ENCODE measurements around the gene S100A3.
"Not testable (repeated sequence)": the region's sequence is repeated elsewhere in the genome, so short reads cannot be mapped to it uniquely, and the experiment has no call there.

Gene S100A3

DNA sequence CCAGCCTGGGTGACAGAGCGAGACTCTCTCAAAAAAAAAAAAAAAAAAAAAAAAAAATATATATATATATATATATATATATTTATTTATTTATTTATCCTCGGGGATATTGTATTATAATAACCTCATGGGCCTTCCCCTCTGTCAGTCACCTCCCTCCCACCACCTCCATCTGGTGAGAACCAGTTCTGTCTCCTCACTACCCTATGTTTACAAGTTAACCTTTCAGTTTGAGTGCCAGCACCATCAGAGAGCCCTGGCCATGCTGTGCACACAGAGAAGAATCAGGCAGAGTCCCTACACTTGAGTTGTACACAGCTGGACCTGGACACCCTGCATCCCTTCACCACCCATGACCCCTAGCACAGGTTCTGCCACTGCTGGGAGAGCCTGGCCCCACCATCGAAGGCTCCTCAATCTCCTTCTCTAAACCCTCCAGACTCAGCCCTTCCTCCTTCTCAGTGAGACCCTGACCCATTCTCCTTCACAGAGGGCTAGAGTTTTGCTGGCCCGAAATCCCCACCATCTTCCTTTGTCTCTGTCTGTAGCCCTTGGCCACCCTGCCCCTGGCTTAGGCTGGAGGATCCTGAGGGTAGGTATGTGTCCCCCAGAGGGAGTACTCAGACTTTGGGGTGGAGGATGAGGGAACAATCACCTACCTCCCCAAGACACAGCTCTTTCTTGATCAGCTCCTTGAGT, 9.5 kb downstream of the S100A3 start:
- no peak for DNase-seq (ENCODE audit: low read depth, low spot score)
- no peak overlapping the region for H3K4me3 ChIP-seq (ENCODE audit: low read length)

DNA sequence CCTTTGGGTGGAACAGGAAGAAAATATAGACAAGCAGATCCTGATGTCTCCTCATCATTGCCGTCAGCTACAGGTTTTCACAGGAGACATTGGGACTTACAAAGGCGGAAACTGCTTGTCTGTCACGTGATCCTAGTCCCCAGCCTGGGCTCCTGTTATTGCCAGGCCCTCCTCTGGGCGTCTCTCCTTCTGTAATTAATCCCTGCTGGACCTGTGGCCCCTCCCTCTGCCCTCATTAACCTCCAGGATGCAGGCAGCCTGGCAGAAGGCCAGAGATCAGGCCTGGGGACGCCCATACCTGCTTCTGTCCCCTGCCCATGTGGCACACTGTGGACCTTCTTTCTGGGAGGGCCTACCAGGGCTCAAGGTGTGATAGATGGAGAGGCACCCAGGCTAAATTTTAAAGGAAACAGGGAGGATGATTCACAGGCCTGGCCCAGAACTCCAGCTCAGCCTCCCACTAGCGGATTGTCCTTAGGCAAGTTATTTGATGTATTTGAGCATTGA, 10.7 kb downstream of the S100A3 start:
- DNase-seq (ENCODE audit: low read depth, low spot score), result no peak
- H3K4me3 ChIP-seq (ENCODE audit: low read length), result no peak overlapping the region

DNA sequence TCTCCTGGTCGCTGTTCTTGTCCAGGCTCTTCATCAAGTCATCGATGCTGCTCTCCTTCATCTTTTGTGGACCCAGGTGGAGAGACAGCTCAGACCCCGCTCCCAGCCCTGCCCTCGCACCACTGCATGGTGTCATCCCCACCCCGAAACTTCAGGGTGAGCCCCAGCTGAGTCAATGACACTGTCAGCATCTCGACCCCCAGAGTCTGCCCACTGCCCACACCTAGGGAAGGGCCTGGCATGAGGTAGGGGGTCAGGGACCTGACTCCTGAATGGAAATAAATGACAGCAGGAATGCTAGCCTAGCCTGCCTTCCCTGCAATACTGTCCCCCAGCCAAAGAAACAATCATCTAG, 11.7 kb downstream of the S100A3 start:
- DNase-seq (ENCODE audit: low read depth, low spot score), result no peak
- H3K4me3 ChIP-seq (ENCODE audit: low read length), result no peak overlapping the region

DNA sequence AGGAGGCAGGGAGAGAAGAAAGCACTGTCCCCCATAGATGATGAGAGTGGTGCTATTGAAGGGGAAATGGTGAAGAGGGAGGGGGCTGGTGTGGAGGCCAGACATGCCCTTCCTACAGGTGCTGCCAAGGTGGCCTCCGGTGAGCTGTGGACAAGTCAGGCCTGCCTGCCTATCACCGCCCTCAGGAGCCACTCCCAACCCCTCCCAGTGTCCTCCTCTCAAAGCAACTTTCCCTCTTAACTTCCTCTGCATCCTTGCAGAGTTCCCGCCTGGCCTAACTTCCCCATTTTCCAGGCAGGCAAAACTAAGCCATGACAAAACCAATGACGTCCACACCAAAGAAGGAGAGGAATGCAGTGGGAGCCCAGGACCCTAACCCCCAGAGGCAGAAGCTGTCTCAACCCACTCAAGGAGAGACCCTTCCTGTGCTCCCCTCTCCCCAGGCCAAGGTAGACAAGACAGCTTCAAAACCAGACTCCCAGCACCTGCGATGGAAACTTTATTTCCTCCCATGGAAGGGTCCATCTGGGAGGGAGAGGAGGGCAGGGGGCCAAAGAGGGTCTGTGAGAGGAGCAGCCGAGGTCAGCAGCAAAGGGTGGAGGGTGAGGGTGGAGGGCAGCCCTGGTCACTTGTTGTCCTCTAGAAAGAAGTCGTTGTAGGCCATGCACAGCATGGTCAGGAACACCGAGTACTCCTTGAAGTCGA, 12.2 kb downstream of the S100A3 start:
- H3K4me3 ChIP-seq (ENCODE audit: low read length), result no peak overlapping the region
- no peak for DNase-seq (ENCODE audit: low read depth, low spot score)

DNA sequence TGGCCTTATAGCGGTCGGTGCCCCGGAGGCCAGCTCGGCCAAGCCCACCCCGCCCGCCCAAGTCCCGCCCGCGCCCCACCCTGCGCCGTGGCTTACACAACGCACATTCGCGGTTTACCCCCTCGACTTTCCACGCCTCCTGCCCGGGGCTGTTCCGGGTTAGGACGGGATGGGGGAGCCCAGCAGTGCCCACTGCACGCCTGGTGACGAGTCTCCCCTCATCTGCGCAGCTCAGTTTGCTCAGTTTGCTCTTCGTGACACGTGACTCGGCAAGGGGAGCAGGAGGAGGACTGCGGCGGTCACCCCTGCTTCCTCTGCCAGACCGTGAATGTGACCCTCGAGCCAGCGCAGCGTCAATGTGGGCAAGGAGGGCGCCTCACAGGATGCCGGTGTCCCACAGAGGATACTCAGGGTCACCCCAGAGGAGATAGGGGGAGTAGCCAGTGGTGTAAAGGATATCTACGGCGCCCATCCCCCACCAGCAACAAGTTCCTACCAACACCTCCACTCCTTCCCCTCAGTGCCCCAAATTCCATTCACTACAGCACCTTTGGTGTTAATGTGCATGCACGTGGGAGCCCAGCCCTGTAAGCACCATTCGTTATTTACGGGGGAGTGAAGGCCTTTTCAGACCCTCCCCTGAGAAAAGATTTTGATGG, 12.9 kb downstream of the S100A3 start:
- DNase-seq (ENCODE audit: low read depth, low spot score), result no peak
- H3K4me3 ChIP-seq (ENCODE audit: low read length), result no peak overlapping the region

DNA sequence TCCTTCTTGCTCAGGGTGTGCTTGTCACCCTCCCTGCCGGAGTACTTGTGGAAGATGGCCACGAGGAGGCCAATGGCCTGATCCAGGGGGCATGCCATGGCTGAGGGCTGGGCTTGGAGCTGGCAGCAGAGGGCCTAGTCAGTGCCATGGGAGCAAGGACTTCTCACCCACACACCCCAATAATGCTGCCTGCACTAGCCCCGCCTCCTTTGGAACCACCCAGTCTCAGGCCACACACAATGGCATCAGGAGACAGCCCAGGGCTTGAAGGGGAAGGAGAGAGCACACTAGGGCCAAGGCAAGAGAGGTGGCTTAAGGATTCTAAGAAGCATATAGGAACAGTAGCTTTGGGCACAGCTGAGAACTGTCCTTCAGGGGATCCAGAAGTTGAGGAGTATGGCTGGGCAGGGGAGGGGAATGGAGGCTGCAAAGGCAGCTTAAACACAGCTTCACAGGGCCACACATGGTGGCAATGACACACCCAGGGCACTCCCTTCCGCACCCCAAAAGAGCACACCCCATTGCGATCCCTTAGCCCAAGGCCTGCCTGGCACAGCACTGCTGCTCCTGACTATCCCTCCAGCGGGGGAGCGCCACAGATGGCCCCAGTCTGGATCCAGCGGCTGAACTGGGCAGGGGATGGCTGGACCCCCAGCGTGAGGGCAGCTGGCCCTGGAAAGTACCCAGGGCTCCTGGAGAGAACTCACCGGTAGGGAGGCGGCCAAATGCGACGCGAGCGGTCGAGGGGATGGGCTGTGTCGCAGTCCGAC, 13.6 kb downstream of the S100A3 start, which contains the start of gene S100A6:
Gene S100A6 (minus strand): TSS at position 750 of the 770 bp plus-strand sequence. CDS start 652 bp downstream, at position 98.
- DNase-seq (ENCODE audit: low read depth, low spot score), result no peak
- H3K4me3 ChIP-seq (ENCODE audit: low read length), result no peak within 1 kb of the TSS

DNA sequence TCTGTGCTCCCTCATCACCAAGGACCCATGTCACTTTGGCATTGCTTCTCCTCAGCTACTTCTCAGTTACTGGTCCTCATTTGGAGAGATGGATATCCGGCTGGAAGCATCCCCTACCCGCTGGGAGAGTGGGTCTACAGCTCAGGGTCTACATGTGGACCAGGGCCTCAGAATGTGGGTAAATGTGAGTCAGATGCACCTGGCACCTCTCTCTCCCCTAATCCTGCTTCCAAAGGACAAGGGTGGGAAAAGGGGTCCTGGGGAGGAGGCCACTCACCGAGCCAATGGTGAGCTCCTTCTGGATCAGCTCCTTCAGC, 14.2 kb downstream of the S100A3 start:
- H3K4me3 ChIP-seq (ENCODE audit: low read length), result no peak overlapping the region
- no peak for DNase-seq (ENCODE audit: low read depth, low spot score)

DNA sequence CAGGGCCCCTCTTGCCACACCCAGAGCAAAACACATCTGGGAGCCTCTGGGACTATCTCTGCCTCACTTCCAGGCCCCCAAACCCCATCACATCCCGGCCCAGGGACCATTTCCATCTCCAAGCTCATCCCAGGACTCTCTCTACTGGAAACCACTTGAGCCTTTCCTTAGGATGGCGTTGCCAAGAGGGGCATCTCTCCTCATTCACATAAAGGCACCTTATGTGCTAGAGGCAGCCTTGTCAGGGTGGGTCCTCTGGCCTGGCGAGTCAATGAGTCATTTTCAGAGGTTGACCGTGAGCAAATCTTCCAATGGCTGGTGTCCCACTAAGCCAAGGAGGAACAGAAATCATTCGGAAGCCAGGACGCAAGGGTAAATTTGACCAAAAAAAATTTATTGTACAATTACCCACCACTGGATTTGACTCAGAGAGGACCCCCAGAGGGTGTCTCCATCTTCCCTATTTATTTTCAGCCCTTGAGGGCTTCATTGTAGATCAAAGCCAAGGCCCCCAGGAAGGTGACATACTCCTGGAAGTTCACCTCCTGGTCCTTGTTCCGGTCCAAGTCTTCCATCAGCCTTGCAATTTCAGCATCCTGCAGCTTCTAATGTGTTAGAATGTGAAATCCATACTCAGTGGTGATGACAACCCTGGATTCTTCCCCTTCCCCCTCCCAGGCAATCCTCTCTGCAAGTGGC, 14.7 kb downstream of the S100A3 start:
- no peak for DNase-seq (ENCODE audit: low read depth, low spot score)
- no peak overlapping the region for H3K4me3 ChIP-seq (ENCODE audit: low read length)

DNA sequence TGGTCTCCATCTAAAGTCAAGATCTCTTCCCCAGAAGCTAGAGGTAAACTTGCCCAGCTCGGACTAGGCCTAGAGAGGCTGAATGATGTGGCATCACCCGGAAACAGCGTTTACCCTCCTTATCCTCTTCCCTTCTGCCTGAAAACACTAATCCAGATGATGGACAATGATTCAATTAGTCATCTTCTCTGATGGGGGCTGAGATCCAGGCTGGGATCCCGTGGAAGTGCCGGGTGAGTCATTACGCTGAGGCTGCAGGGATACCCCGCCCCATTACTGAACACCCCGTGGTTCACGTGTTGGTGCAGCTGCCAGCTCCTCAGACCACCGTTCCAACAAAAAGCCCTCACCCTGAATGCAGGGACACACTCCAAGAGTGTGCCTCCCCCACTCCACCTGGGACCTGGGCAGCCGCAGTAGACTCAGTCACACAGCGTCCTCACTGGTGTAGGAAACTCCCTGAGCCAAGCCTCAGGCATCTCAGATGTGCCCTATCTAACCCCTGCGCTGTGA, 15.3 kb downstream of the S100A3 start:
- DNase-seq (ENCODE audit: low read depth, low spot score), result no peak
- H3K4me3 ChIP-seq (ENCODE audit: low read length), result no peak overlapping the region

DNA sequence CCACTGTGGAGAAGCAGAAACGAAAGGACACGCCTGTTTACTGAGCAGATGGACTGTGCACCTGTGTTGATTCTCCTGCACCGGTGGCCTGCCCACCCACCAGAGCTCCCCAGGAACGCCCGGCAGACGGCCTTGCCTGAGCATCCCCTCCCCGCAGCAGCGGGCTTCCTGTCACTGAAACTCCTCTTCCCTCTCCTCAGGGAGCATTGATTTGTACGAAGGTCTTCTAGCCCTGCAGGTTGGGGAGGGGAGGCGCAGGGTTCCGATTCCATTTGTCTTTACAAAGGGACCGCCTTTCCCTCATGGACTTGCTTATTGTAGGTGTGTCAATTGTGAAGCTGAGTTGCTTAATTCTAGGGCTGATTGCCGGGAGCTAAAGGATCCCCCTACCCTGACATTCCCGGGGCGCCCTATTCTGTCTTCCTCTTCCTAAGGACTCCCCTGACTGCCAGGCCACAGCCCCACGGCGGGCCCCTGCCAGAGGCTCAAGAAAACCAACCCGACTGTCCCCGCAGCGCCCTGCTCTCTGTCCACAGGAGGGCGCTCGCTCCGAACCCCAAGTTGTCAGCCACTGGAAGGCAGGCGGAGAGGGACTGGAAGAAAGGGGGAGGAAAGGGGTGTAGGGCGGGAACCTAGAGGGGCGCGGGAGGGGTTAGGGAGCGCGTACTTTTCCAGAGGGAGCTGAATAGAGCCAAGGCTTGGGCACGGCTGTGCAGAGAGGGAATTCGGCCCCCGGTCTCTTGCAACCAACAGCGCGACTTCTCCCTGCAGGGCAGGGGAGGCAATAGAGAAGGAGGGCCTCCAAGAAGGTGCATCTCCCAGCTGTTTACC, 16.1 kb downstream of the S100A3 start:
- no peak for DNase-seq (ENCODE audit: low read depth, low spot score)
- no peak overlapping the region for H3K4me3 ChIP-seq (ENCODE audit: low read length)

DNA sequence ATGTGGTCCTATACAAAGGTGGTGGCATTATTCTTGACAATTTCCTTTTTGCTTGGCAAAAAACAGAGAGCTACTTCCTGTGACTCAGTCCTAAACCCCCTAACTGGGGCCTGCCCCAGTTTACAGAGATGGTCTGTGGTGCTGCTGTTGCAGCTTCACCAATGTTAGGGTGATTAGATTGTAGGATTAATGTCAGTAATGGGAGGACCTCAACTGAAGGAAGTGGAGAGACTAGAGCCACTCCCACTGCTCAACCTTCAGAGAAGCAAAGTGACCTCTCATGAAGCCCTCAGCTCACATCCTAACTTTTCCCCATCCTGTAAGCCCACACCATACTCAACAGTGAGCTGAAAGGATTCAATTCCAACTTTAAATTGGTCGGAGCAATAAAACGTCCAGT, 16.9 kb downstream of the S100A3 start:
- DNase-seq (ENCODE audit: low read depth, low spot score), result no peak
- H3K4me3 ChIP-seq (ENCODE audit: low read length), result no peak overlapping the region

DNA sequence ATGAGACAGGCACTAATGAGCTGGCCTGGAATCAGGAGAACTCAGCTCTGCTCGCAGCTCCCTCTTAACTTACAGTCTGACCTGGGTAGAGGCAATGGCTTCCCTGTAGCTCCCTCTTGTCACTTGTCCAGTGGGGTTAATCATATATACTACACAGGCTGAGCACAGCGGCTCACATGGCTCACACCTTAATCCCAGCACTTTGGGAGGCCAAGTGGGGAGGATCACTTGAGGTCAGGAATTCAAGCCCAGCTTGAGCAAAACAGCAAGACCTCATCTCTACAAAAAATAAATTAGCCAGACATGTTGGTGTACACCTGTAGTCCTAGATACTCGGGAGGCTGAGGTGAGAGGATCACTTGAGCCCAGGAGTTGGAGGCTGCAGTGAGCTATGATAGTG, 17.4 kb downstream of the S100A3 start:
- H3K4me3 ChIP-seq (ENCODE audit: low read length), result no peak overlapping the region
- DNase-seq (ENCODE audit: low read depth, low spot score), result no peak

DNA sequence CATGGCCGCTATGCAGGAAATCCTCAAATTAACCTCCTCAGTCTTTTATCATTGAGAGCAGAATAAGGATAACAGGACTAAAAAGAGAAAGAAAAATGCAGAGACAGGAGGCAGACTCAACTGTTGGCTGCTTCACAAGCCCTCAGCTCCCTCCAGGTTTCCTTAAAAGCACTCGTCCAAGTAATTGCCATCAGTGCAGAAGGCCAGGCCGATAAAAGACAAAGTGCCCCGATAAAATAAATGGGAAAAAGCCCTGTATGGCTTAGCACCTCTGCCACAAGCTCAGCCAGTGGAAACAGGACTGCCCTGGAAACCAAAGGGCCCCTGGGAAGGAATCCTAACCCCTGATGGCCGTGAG, 21.4 kb downstream of the S100A3 start:
- no peak for DNase-seq (ENCODE audit: low read depth, low spot score)
- no peak overlapping the region for H3K4me3 ChIP-seq (ENCODE audit: low read length)

DNA sequence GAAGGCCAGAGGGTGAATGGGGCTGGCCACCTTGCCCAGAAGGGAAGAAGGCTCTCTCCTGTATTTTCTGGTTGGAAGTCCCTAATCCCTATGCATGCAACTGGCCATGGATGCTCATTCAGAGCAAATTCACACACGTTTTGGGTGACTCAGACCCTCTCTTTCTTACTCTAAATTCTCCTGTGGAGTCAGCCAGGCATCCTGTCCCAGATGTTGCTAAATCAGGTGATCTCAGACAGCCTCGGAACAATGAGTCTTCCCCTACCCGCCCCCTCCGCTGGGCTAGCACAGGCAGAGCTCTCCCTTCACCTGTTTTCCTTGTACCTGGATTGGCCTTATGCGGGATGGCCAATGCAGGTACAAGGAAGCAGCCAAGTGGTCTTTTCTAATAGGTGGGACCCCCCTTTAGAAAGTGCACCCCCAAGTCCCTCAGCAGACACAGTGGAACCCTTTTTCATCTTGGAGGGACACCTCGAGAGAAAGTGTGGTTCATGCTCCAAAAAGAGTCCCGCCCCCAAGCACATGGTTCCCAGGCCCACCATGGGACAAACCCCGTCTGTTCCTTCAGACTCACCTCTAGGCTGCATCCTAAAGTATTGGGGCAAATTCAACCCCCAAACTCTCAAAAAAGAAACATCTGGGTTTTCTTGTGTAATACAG, 21.9 kb downstream of the S100A3 start:
- DNase-seq (ENCODE audit: low read depth, low spot score), result no peak
- no peak overlapping the region for H3K4me3 ChIP-seq (ENCODE audit: low read length)

DNA sequence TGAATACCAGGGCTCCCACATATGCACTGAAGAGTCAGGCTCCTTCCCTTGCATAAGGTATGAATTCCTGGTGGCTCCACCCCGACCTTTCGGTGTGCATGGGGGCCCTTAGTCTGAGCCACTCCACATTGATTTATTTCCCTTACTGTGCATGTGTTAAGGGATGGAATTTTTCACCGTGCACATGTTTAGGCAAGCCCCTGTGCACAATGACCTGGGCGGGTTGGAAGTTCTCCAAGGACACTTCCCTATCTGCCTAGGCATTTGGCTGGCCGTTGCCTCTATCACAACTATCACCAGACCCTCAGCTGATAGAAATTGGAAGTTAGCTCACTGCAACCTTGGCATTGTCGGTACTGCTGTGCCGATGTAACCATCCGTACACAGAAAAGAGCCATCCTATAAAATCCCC, 22.9 kb downstream of the S100A3 start:
- H3K4me3 ChIP-seq (ENCODE audit: low read length), result no peak overlapping the region
- DNase-seq (ENCODE audit: low read depth, low spot score), result no peak

DNA sequence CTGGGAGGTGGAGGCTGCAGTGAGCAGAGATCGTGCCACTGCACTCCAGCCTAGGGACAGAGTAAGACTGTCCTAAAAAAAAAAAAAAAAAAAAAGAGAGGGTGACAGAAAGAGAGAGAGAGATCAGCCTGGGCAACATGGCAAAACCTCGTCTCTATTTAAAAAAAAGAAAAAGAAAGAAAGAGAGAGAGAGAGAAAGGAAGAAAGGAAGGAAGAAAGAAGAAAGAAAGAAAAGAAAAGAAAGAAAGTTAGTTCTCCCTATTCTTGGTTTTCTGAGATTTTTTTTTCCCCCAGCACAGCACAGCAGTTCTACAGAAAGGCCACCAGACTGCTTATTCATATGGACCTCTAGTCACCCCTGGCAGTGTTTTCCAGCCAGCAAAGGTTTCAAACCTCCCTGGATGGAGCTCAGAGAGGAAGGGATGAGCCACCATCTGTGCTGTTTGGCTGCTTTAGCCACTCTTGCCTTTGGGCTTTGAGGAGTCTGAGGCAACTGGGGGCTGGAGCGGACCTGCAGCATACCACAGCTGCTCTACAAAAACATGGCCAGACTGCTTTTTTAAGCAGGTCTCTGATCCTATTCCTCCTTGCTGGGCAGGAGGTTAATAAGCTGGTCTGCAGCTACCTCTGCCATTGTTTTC, 23.9 kb downstream of the S100A3 start:
- no peak for DNase-seq (ENCODE audit: low read depth, low spot score)
- H3K4me3 ChIP-seq (ENCODE audit: low read length), result no peak overlapping the region

DNA sequence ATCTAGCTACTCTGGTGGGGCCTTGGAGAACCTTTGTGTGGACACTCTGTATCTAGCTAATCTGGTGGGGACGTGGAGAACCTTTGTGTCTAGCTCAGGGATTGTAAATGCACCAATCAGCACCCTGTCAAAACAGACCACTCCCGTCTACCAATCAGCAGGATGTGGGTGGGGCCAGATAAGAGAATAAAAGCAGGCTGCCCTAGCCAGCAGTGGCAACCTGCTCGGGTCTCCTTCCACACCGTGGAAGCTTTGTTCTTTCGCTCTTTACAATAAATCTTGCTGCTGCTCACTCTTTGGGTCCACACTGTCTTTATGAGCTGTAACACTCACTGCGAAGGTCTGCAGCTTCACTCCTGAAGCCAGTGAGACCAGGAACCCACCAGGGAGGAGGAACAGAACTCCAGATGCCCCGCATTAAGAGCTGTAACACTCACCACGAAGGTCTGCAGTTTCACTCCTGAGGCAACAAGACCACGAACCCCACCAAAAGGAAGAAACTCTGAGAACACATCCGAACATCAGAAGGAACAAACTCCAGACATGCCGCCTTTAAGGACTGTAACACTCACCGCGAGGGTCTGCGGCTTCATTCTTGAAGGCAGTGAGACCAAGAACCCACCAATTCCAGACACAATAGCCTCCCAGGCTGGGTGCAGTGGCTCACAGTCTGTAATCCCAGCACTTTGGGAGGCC, 26.6 kb downstream of the S100A3 start:
- not testable (repeated sequence) for H3K4me3 ChIP-seq (ENCODE audit: low read length); DNase-seq (ENCODE audit: low read depth, low spot score)

All from Jurkat, Clone E6-1 (cell line).